Measurements from ENCODE around the gene THAP4. TPM values are rescaled to one million over a fixed set of nuclear protein-coding genes. Genes with fewer than 3 reads are reported as not detected.

Gene THAP4
- total RNA-seq, 3 donors from 2014 or later: 35.3 to 45.9 (median 38.1) TPM

GRCh38 chr2:241673797-241674725, 37.1 kb upstream of the THAP4 start:
- Histone ChIP-seq H3K36me3 (no peaks in the 10 kb centered on the region), H3K4me1 (no peaks in the 10 kb centered on the region), H3K9me3 (no peaks in the 10 kb centered on the region), H3K4me3 (no peak overlapping the region), H3K27me3 (no peaks in the 10 kb centered on the region), H3K27ac (peak overlapping the region; percentile 12 to 29)
- intact Hi-C loops (cut with DNase I; ENCODE audit: low total_unique reads): no loop called here
- no peak for DNase-seq (ENCODE audit: low spot score in 2 of 2)
- no peak for TF ChIP-seq POLR2AphosphoS5 (IDR thresholded peaks at IDR 0.05)
- TF ChIP-seq CTCF (IDR thresholded peaks at IDR 0.05): no peak
- no peak for TF ChIP-seq POLR2A (IDR thresholded peaks at IDR 0.05)

- no peak for TF ChIP-seq CTCF (IDR thresholded peaks at IDR 0.05)
- TF ChIP-seq POLR2A (IDR thresholded peaks at IDR 0.05): no peak
- no peak for TF ChIP-seq POLR2AphosphoS5 (IDR thresholded peaks at IDR 0.05)
- Histone ChIP-seq H3K4me1 (no peaks in the 10 kb centered on the region), H3K36me3 (no peaks in the 10 kb centered on the region), H3K27ac (no peak overlapping the region), H3K4me3 (no peak overlapping the region), H3K9me3 (no peaks in the 10 kb centered on the region), H3K27me3 (no peaks in the 10 kb centered on the region)
- intact Hi-C loops (cut with DNase I; ENCODE audit: low total_unique reads): no loop called here
- DNase-seq (ENCODE audit: low spot score in 2 of 2): no peak
These were observed 36.3 kb upstream of the THAP4 start for GRCh38 chr2:241673189-241673663.

DNA sequence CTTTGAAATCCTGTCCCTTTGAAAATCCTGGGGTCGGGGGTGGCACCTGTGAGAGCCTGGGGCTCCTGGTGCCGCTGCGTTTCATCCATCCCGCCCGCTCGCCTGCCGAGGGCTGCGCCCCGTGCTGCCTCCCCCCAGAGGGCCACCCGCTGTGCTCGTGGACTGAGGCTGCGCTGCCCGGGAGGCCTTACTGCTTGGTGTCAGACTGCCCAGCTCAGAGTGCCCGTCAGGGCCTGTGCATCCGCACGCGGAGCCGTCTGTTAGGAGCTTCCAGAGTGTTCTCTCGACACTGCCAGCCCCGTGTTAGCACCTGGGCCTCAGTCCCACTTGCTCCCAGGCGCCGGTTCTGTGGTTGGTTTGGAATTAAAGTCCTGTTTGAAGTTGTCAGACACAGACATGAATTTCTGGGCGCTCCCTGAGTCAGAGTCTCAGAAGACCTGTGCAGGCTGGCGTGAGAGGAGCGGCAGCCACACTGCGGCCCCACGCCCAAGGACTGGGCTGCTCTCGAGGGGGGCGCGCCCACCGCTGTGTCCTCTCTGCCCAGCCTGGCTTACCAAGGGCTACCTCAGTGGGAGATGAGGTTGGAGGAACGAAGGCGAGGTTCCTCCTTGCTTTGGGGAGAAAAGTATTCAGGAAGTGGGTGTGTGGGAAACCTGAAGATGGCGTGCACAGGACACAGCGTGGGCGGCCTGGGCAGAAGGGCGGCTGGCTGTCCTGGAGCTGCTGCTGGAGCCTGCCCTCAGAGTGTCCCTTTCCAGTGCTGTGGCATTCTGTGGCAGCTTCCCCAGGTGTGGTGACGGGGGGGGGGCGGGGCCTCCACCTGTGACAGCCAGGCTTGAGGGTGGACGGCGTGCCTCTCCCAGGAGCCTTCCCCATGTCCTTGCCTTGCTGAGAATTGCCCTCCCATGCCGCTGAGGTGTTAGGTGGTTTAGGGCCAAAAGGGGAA, 35.6 kb upstream of the THAP4 start:
- Histone ChIP-seq H3K4me1 (no peaks in the 10 kb centered on the region), H3K36me3 (no peaks in the 10 kb centered on the region), H3K27ac (no peak overlapping the region), H3K9me3 (no peaks in the 10 kb centered on the region), H3K4me3 (no peak overlapping the region), H3K27me3 (no peaks in the 10 kb centered on the region)
- TF ChIP-seq POLR2AphosphoS5 (IDR thresholded peaks at IDR 0.05): no peak
- TF ChIP-seq CTCF (IDR thresholded peaks at IDR 0.05): no peak
- no peak for TF ChIP-seq POLR2A (IDR thresholded peaks at IDR 0.05)
- intact Hi-C loops (cut with DNase I; ENCODE audit: low total_unique reads): no loop called here
- DNase-seq (ENCODE audit: low spot score in 2 of 2): no peak

GRCh38 chr2:241671457-241672240, 34.7 kb upstream of the THAP4 start:
- intact Hi-C loops (cut with DNase I; ENCODE audit: low total_unique reads): no loop called here
- TF ChIP-seq CTCF (IDR thresholded peaks at IDR 0.05) (no peak), POLR2AphosphoS5 (IDR thresholded peaks at IDR 0.05) (no peak), POLR2A (IDR thresholded peaks at IDR 0.05) (no peak)
- Histone ChIP-seq H3K27me3 (no peaks in the 10 kb centered on the region), H3K4me3 (no peak overlapping the region), H3K27ac (no peak overlapping the region), H3K36me3 (no peaks in the 10 kb centered on the region), H3K4me1 (no peaks in the 10 kb centered on the region), H3K9me3 (no peaks in the 10 kb centered on the region)
- no peak for DNase-seq (ENCODE audit: low spot score in 2 of 2)

All from breast epithelium (tissue), 4 donors.